ENCODE results near the gene SSH2. TPM values are rescaled to one million over a fixed set of nuclear protein-coding genes. Genes with fewer than 3 reads are reported as not detected.
A peak's percentile ranks its signal among the peaks of the same experiment; 100 is the strongest.
"Not testable (repeated sequence)": the region's sequence is repeated elsewhere in the genome, so short reads cannot be mapped to it uniquely, and the experiment has no call there.

The SSH2 gene
- total RNA-seq, 1 donor from 2014 or later = 15.5 TPM

DNA sequence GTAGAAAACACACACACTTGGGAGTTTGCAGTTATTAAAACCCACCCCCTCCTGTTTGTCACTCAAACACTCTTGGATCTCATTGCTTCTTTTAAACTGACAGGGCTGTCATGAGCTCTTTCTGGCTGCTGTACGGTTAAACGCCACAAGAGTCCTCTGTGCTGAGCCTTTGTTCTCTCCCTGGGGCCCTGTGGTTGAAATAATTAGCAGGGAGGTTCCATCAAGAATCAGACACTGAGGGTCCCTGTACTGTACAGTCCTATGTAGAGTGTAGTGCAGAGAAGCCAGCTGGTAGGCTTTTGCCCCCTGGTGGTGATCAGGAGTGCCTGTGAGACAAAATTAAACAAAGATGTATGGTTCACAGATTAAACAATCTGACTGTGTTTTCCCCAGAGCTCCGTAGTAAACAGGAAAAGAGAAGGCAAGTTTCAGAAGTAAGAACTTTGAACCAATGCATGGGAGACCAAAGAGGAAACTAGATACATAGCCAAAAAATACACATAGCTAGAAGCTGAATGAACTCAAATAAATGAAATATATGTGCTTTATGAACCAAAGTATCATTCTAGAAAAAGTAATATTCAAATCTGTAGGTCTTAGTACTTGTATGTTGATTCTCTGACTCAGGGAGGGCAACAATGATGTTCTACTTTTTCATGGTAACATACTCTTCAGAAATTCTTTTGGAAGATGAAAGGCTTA is 1.4 kb upstream of the SSH2 start:
- peak; percentile 41 to 51 for DNase-seq (ENCODE audit: low spot score in 2 of 2)
- FAIRE-seq = no peak

DNA sequence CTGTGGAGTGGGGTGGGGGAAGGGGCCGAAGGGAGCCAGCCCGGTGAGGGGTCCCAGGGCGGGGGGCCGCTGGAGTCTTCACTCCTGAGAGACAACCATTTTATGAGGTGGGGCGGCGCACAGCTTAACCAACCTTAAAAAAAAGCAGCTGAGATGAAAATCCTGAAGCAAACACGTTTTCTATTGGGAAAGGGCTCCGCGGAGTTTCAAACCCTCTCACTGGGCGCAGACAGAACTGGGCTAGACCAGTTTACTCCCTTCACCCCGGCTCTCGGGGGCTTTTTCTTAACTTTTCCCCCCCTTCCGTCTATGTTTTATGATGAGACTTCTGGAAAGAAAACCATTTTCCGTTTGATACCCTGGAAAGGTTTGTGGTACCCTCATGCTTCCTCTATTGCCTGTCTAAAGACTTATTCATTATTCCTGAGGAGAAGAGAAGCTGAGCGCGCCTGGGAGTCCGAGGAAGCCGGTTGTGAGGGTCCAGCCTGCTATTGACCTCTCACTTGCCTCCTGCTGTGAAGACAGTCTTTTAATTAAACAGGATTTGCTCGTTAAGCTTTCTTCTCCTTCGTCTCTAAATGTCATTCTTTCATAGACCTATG is 482 bp upstream of the SSH2 start:
- DNase-seq (ENCODE audit: low spot score in 2 of 2) (no peak), FAIRE-seq (no peak)

DNA sequence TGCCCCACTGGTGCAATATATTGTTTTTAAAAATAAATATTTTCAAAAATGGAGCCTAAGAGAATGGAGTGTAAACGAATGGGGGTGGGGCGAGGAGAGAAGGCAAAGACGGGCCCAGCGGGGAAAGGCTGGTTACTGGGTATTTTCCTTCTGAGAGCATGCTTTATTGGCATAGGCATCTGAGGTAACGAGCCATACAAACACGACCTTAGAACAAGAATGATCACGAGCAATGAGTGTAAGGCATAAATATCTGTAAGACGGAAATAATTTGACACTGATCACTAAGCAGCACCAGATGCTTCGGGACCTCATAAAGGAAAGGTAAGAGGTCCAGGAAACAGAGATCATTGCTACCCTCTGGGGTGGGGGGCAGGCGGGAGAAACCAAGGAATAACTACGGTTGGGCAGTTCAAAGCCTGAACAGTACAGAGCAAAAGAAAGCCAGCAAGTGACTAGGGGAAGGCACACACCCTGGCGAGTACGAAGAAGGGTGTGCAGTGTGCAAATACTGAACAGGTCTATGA is 959 bp downstream of the SSH2 start:
- no peak for DNase-seq (ENCODE audit: low spot score in 2 of 2)

DNA sequence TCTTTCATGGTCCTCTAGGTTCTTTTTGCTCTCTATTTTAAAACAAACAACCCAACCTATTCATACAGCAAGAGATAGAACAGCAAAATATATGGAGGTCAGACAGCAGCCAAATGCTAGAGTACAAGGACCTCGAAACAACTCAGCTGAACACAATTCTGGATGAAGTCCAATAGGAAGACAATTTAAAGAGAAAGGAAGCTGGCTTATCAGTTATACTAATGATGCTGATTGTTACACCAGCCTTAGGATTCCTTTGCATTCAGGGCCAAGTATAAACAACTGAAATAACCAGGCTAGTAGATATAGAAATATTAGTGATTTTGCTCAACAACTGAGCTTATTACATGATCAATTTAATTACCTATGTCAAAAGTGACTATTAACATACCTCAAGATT is 2.5 kb downstream of the SSH2 start:
- DNase-seq (ENCODE audit: low spot score in 2 of 2) = no peak
- no peak for FAIRE-seq

More for the DNA sequence above, 959 bp downstream of the SSH2 start:
- FAIRE-seq = no peak

DNA sequence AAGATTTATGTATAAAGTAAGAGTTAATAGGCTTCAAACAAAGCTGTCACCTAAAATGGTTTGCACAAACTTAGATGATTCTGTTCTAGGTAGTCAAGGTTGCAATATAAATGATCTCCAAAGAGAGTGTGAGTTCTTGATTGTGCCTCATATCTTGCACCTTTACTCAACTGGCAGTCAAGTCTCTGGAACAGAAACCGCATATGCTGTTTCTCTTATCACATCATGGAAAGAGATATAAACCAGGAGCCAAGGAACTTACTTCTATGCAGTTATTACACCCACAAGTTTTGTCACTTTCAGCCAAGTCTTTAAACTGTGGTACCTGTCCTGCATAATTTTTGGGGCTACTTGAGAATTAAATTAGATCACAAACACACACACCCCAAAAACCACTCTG is 5.2 kb downstream of the SSH2 start:
- no peak for DNase-seq (ENCODE audit: low spot score in 2 of 2)
- no peak for FAIRE-seq

DNA sequence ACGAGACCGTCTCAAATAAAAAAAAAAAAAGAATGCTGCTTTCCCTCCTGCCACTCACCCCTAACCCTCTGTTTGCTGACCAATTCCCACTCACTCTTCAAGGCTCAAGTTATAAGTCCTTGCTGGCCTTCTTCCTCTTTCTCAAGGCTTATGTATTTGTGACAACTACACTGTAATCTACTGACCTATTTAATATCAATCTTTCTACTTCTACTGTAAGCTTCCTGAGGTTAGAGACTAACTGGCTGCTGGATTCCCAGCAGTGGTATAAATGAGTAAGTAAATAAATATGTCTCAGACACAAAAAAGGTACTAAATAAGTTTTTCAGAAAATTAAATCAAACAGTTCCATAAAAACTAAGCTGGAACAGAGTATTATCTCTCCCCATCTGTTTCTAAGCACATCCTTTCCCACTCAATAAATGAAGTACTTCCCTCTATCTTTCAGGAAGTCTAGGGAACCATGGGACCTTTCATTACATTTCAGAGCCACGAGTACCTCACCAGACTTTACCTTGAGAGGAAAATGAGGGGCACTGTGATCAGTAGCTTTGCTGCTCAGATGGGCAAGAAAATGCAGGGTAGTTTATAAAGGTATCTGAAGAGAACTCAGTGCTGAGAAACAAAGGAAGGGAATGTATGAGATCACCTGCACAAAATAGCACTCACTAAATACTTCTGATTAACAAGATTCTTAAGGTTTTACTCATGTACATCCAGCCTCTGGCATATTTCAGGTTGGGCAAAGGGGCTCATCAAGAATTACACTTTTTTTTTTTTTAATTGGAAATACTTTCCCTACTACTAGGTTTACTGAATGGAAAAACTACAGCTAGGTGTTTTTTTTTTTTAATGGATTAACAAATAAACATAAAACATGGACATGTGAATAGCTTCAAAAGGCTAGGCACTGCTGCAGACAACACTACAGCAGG is 10.8 kb downstream of the SSH2 start:
- FAIRE-seq (no peak), DNase-seq (ENCODE audit: low spot score in 2 of 2) (no peak)

DNA sequence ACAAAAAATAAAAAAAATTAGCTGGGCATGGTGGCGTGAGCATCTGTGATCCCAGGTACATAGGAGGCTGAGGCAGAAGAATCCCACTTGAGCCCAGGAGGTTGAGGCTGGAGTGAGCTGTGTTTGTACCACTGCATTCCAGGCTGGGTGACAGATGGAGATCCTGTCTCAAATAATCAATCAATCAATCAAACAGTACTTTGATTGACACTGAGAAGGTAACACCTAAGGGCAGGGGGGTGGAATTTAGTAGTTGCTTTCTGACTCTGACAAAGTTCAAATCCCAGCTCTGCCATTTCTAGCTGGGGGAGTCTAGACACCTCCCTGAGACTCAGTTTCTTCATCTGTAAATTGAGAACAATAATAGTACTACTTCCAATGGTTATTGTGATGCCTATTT is 12.0 kb downstream of the SSH2 start:
- DNase-seq (ENCODE audit: low spot score in 2 of 2) = no peak
- FAIRE-seq = no peak

DNA sequence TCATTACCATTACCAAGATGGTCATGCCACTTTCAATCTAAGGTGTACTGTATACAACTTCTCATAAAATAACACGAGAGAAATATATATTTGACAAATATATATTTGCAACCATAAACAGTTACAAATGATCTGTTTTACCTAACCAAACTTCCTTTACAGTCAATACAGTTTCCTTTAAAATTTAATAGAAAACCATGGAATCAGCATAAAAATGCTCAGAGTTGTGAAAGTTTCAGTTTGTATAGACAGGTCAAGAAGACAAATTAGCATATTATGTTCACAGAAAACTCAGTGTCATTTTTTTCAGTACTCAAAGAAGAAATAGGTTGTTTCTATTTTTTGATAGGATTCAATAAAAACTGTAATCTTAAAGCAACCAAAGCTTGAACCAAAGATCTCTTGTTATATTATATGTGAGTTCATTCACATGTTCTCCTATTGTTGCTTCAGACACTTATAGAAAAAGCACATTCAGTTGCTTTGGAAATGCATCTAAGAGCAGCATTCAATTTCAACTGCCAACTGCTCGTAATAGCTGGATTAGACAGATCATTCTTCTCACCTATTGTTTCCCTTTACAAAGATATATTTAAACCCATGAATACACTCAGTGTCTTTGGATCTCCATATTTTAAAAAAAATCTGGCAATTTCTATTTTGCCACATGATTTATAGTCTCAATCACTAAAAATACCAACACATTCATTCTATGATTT is 15.1 kb downstream of the SSH2 start:
- no peak for DNase-seq (ENCODE audit: low spot score in 2 of 2)
- no peak for FAIRE-seq

DNA sequence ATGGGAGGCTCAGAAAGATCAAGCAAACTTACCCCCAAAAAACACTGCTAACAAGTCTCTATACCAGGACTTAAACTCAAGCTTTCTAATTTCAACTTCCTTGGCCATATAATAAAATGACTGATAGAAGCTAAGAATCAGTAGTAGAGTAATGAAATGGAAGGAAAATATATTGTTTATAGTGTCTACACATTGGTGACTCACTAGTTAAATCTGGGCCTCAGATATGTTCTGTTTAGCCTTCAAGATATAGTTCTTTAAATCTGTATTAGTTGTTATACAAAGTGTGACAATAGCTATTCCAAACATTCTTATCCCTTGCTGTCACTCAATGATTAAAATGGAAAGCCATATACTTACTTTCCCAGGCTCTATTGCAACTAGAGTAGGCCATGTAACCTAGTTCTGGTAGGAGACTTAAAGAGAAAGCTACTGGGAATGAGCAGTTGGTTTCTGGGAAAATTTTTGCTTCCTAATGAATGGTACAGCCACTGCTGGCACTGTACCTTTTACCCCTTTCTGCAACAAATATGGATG is 18.3 kb downstream of the SSH2 start:
- FAIRE-seq (no peak), DNase-seq (ENCODE audit: low spot score in 2 of 2) (no peak)

DNA sequence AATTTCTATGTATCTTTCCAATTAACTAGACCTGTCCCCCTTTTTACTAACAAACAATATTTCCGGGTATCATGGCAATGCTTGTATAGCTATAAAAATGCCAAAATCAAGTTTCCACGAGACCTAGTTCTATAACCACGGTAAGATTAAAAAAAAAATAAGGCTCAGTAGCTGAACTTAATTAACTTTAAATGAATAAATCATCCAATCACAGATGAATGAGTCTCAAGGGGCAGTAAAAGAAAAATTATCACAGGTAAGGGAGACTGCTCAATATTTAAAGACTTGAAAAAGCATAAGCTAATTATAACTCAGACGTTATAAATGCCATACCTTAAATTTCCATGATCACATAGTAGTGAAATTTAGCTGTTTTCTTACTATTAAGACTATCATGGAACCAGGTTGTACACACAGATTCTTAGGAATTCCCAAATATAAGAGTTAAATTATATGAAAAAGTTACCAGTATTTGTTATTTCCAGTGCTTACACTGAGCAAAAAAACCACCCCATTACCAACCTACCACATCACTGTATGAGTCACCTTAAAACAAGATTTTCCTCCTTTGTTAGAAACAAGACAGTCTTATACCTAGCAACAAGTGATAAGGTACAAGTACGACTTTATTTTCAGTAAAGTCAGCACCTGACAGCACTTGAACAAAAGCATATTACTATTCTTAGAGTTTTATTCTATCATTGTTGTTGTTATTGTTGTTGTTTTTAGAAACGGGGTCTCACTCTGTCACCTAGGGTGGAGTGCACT is 20.6 kb downstream of the SSH2 start:
- FAIRE-seq (no peak), DNase-seq (ENCODE audit: low spot score in 2 of 2) (no peak)

DNA sequence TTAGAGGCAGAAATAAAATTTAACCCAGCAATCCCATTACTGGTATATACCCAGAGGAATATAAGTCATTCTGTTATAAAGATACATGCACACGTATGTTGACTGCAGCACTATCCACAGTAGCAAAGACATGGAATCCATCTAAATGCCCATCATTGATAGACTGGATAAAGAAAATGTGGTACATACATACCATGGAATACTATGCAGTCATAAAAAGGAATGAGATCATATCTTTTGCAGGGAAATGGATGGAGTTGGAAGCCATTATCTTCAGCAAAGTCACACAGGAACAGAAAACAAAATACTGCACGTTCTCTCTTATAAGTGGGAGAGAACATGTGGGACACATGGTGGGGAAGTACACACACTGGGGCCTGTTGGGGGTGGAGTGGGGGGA is 23.1 kb downstream of the SSH2 start:
- DNase-seq (ENCODE audit: low spot score in 2 of 2) (no peak), FAIRE-seq (no peak)

DNA sequence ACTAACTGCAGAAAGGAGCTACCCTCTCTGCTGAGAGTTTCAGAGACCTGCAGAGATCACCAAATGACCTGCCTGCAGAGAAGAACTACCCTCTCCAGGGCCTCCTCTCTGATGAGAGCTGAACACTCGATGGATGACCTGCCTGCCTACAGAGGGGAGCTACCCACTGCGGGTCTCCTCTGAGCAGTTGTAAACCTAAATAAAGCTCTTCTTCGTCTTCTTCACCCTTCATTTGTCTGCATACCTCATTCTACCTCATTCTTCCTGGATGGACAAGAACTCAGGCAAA is 24.2 kb downstream of the SSH2 start:
- FAIRE-seq = no peak
- no peak for DNase-seq (ENCODE audit: low spot score in 2 of 2)

DNA sequence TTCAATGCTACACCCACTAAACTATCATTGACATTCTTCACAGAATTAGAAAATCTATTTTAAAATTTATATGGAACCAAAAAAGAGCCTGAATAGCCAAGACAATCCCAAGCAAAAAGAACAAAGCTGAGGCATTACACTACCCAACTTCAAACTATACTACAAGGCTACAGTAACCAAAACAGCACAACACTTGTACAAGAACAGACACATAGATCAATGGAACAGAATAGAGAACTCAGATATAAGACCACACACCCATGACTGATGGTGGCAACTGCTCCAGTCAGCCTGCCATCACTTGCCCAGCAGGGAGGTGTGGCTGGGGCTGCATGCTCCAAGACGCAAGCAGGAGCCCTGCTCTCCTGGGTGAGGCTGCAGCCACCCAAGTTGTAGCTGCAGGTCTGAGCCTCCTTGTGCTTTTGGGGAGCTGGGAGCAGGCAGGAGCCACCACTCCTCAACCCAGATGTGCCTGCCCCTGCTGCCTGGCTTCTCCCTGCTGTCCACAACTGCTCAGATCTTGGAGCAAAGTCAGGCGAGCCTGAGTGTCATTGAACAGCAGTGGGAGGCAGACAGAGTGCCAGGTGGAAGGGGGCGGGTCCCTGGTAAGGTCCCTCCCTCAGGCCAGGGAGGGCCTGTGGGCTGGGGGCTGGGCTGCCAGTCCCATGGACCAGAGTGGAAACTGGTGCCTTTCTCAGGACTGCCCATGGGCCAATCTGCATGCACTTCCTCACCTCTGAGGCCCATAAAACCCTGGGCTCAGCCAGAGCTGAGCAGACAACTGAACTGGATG is 24.7 kb downstream of the SSH2 start:
- no peak for DNase-seq (ENCODE audit: low spot score in 2 of 2)
- no peak for FAIRE-seq

DNA sequence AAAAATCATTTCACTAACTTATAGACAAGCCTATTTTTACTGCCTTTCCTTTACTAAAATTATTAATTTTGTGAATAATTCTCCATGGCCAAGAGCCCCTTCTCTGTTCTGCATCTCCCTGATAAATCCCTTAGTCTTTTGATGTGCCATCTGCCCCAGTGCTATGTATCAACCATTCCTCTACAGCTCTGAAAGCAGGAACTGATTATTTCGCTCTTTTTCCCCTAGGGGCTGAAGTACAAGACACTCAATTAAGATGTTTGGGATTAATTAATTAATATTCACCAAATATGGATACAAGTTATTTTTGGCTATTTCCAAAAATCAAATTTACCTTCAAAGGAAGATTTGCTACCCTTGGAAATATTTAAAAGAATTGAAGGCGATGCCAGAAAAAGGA is 26.6 kb downstream of the SSH2 start:
- FAIRE-seq (no peak), DNase-seq (ENCODE audit: low spot score in 2 of 2) (no peak)

DNA sequence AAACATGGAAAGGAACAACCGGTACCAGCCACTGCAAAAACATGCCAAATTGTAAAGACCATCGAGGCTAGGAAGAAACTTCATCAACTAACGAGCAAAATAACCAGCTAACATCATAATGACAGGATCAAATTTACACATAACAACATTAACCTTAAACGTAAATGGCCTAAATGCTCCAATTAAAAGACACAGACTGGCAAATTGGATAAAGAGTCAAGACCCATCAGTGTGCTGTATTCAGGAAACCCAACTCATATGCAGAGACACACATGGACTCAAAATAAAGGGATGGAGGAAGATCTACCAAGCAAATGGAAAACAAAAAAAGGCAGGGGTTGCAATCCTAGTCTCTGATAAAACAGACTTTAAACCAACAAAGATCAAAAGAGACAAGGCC is 32.9 kb downstream of the SSH2 start:
- not testable (repeated sequence) for FAIRE-seq

DNA sequence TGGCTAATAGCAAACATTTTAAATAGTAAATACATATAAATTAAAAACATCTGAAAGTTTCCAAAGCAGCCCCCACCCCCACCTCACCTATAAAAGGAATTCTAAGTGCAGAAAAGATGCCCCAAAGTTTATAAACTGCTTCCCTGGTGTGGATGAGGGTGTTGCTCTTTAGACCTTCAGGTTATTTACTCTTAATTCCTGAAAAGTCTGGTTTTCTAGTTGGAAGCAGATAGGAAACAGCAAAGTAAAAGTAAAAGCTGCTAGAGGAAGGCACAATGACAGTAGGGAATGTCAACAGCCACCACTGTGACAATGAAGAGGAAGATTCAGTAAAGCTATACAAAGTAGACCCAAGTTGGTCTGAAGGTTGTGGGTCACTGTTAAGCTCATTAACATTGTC is 37.8 kb downstream of the SSH2 start:
- DNase-seq (ENCODE audit: low spot score in 2 of 2) (no peak), FAIRE-seq (no peak)

More for the DNA sequence above, 32.9 kb downstream of the SSH2 start:
- DNase-seq (ENCODE audit: low spot score in 2 of 2) = not testable (repeated sequence)

DNA sequence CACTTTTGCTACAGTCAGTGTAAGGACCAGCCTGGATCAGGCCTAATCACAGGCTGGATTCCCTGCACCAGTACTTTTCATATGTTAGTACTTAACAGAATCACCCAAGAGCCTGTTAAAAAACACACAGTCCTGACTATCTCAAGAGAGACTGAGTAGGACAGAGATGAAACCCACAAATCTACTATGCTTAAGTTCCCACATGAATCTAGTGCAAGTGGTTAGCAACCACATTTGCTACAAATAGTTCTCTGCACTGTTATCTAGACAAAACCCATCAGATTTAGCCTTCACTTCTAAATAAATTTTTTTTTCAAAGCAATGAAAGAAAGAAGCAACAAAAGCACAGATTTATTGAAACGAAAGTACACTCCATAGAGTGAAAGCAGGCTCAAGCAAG is 38.9 kb downstream of the SSH2 start:
- FAIRE-seq = no peak
- no peak for DNase-seq (ENCODE audit: low spot score in 2 of 2)

DNA sequence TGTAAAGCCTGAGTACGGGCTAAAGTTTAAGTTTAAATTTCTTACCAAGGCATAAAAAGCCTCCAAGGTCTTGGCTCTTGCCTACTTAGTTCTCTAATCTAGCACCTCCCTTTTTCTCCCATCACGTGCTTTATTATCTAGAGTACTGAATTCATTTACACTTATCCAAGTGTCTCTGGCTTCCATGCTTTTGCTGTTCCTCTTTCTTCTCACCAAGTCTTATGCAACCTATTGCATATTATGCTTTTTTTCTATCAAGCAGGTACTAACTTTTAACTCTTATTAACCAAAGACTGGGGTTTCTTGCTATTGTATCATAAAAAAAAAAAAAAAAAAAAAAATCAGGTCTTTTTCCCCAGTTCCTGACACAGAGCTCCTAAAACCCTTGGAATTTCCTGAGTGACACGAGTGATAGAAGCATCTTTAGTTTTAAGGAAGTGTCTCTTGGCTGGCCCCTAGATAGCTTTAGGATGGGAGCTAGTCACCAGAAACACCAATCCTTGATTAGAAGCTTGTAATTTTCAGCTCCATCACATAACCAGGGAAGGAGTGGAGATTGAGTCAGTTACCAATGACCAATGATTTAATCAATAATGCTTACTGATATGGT is 44.9 kb downstream of the SSH2 start:
- DNase-seq (ENCODE audit: low spot score in 2 of 2) (no peak), FAIRE-seq (no peak)

Measured in frontal cortex (tissue), 4 donors.